A673 (cell line): ENCODE results near the gene PDCD6IP.
A peak's percentile ranks its signal among the peaks of the same experiment; 100 is the strongest.

Source experiments
- CTCF ChIP-seq: fragments of 300-800, 200-600 bp; sonication (generic); conservative IDR thresholded peaks from 2 replicates; pipeline ENCODE4 v1.5.1; 2017; ENCODE audit warnings: low read depth, mild to moderate bottlenecking, antibody characterized with exemption, low read length, moderate library complexity, mixed read lengths
- EZH2 ChIP-seq: fragments of 200-600 bp; sonication (generic); IDR thresholded peaks from 2 replicates; pipeline ENCODE4 v1.6.1; 2017; ENCODE audit warnings: borderline replicate concordance, low read depth, mild to moderate bottlenecking, mixed read lengths, antibody characterized with exemption, low read length; ENCODE audit not compliant: poor library complexity, severe bottlenecking

GRCh38 chr3:33915796-33916546 is 117.5 kb downstream of the PDCD6IP start:
- TF ChIP-seq CTCF: peak; percentile 76
- TF ChIP-seq EZH2: no peak
